ENCODE data around the gene KNDC1. TPM values are rescaled to one million over a fixed set of nuclear protein-coding genes. Genes with fewer than 3 reads are reported as not detected.

The KNDC1 gene
- polyA plus RNA-seq, 1 donor (not counting 4 experiments of a cell fraction or from before 2014, with no cell fraction given), result 0.20 TPM

- peaks cover 7 to 20% of the 10 kb centered on the region in 2 experiments for H3K36me3 ChIP-seq (ENCODE audit: control insufficient read depth in 2 of 2, extremely low read depth in 1 of 2, insufficient read depth in 2 of 2, low read length in 2 of 2)
- H3K4me2 ChIP-seq (ENCODE audit: control insufficient read depth, extremely low read depth, insufficient read depth, low read depth, low read length), result peak overlapping the region; percentile 70
- peaks cover 57% of the 10 kb centered on the region for H3K4me1 ChIP-seq (ENCODE audit: control insufficient read depth, extremely low read depth, insufficient read depth, low read length)
- H3K27me3 ChIP-seq (ENCODE audit: control insufficient read depth, extremely low read depth, insufficient read depth, low read length), result no peaks in the 10 kb centered on the region
- dilution Hi-C loops (cut with MboI; ENCODE audit: extremely low pct_ligation_motif_present, low sequenced_read_pairs), result no loop called here
- FAIRE-seq, result no peak
- no peak for DNase-seq (ENCODE audit: low read depth, low spot score)
- H3K9ac ChIP-seq (ENCODE audit: control insufficient read depth, extremely low read depth, insufficient read depth, low read length), result peak overlapping the region; percentile 68
- no peaks in the 10 kb centered on the region for H3K79me2 ChIP-seq (ENCODE audit: control insufficient read depth, insufficient read depth, low read length)
- H4K20me1 ChIP-seq (ENCODE audit: control insufficient read depth, extremely low read depth, insufficient read depth, low read length), result peaks cover 4% of the 10 kb centered on the region
- peak overlapping the region; percentile 71 for H3K27ac ChIP-seq (ENCODE audit: control insufficient read depth, insufficient read depth, low read length)
- H2AFZ ChIP-seq (ENCODE audit: control insufficient read depth, low read length), result no peak overlapping the region
- no peak overlapping the region for H3K4me3 ChIP-seq (ENCODE audit: control insufficient read depth in 2 of 3, extremely low read depth in 1 of 3, insufficient read depth in 2 of 3, low read depth in 1 of 3, low read length in 3 of 3)
- no peaks in the 10 kb centered on the region for H3K9me3 ChIP-seq (ENCODE audit: control insufficient read depth, low read depth, low read length)
- no peaks in the 10 kb centered on the region for H3K9me1 ChIP-seq (ENCODE audit: control insufficient read depth, extremely low read depth, insufficient read depth, low read length)
- TF ChIP-seq EZH2 (IDR thresholded peaks at IDR 0.05; ENCODE audit: low read length) (no peak), CTCF (optimal IDR thresholded peaks at IDR 0.05 in 1 of 3, IDR thresholded peaks at IDR 0.05 in 1 of 3, conservative IDR thresholded peaks at IDR 0.05 in 1 of 3; ENCODE audit: extremely low read depth in 1 of 3, insufficient read depth in 2 of 3, low read length in 3 of 3) (no peak)
Measured at GRCh38 chr10:133259602-133259989, 99.6 kb downstream of the KNDC1 start.

- no peaks in the 10 kb centered on the region for H3K79me2 ChIP-seq (ENCODE audit: control insufficient read depth, insufficient read depth, low read length)
- H3K9ac ChIP-seq (ENCODE audit: control insufficient read depth, extremely low read depth, insufficient read depth, low read length), result peak overlapping the region; percentile 63
- dilution Hi-C loops (cut with MboI; ENCODE audit: extremely low pct_ligation_motif_present, low sequenced_read_pairs), result no loop called here
- FAIRE-seq (no peak), DNase-seq (ENCODE audit: low read depth, low spot score) (no peak)
- H3K27ac ChIP-seq (ENCODE audit: control insufficient read depth, insufficient read depth, low read length), result peak overlapping the region; percentile 4
- H3K4me1 ChIP-seq (ENCODE audit: control insufficient read depth, extremely low read depth, insufficient read depth, low read length), result peaks cover 62% of the 10 kb centered on the region
- peaks cover 4% of the 10 kb centered on the region for H4K20me1 ChIP-seq (ENCODE audit: control insufficient read depth, extremely low read depth, insufficient read depth, low read length)
- H3K9me3 ChIP-seq (ENCODE audit: control insufficient read depth, low read depth, low read length), result no peaks in the 10 kb centered on the region
- TF ChIP-seq CTCF (optimal IDR thresholded peaks at IDR 0.05 in 1 of 3, IDR thresholded peaks at IDR 0.05 in 1 of 3, conservative IDR thresholded peaks at IDR 0.05 in 1 of 3; ENCODE audit: extremely low read depth in 1 of 3, insufficient read depth in 2 of 3, low read length in 3 of 3) (no peak), EZH2 (IDR thresholded peaks at IDR 0.05; ENCODE audit: low read length) (no peak)
- peak overlapping the region; percentile 35 for H3K4me2 ChIP-seq (ENCODE audit: control insufficient read depth, extremely low read depth, insufficient read depth, low read depth, low read length)
- peak overlapping the region; percentile 23 to 60 (median 35) for H3K4me3 ChIP-seq (ENCODE audit: control insufficient read depth in 2 of 3, extremely low read depth in 1 of 3, insufficient read depth in 2 of 3, low read depth in 1 of 3, low read length in 3 of 3)
- no peak overlapping the region for H2AFZ ChIP-seq (ENCODE audit: control insufficient read depth, low read length)
- peaks cover 10 to 20% of the 10 kb centered on the region in 2 experiments for H3K36me3 ChIP-seq (ENCODE audit: control insufficient read depth in 2 of 2, extremely low read depth in 1 of 2, insufficient read depth in 2 of 2, low read length in 2 of 2)
- H3K27me3 ChIP-seq (ENCODE audit: control insufficient read depth, extremely low read depth, insufficient read depth, low read length), result no peaks in the 10 kb centered on the region
- no peaks in the 10 kb centered on the region for H3K9me1 ChIP-seq (ENCODE audit: control insufficient read depth, extremely low read depth, insufficient read depth, low read length)
Measured at GRCh38 chr10:133260895-133261725, 101.1 kb downstream of the KNDC1 start.
